ENCODE results near the gene ECE2.

Gene ECE2

GRCh38 chr3:184275961-184276910, at the start of gene ECE2:
Gene ECE2 (plus strand): TSS chr3:184276022. CDS start chr3:184276154, 132 bp downstream.
- no peak for DNase-seq (ENCODE audit: low read depth, low spot score)

GRCh38 chr3:184227481-184227935, 48.3 kb upstream of the ECE2 start:
- no peak for DNase-seq (ENCODE audit: low read depth, low spot score)

- no peak for DNase-seq (ENCODE audit: low read depth, low spot score)
Observed at GRCh38 chr3:184228376-184229137, 47.3 kb upstream of the ECE2 start.

GRCh38 chr3:184229394-184230080, 46.3 kb upstream of the ECE2 start, which contains the start of gene VWA5B2:
Gene VWA5B2 (plus strand): TSS chr3:184229585. CDS start chr3:184230529, 944 bp downstream.
- no peak for DNase-seq (ENCODE audit: low read depth, low spot score)

GRCh38 chr3:184230081-184230602, 45.7 kb upstream of the ECE2 start:
- no peak for DNase-seq (ENCODE audit: low read depth, low spot score)

- DNase-seq (ENCODE audit: low read depth, low spot score), result no peak
Observed at GRCh38 chr3:184230603-184231528, 45.0 kb upstream of the ECE2 start.

GRCh38 chr3:184231671-184232070, 44.2 kb upstream of the ECE2 start:
- no peak for DNase-seq (ENCODE audit: low read depth, low spot score)

- no peak for DNase-seq (ENCODE audit: low read depth, low spot score)
Observed at GRCh38 chr3:184233127-184233843, 42.5 kb upstream of the ECE2 start.

GRCh38 chr3:184234224-184234623, 41.6 kb upstream of the ECE2 start:
- no peak for DNase-seq (ENCODE audit: low read depth, low spot score)

- no peak for DNase-seq (ENCODE audit: low read depth, low spot score)
Observed at GRCh38 chr3:184234671-184235380, 41.0 kb upstream of the ECE2 start.

GRCh38 chr3:184235381-184236032, 40.3 kb upstream of the ECE2 start:
- DNase-seq (ENCODE audit: low read depth, low spot score), result no peak

GRCh38 chr3:184236033-184236410, 39.8 kb upstream of the ECE2 start:
- DNase-seq (ENCODE audit: low read depth, low spot score), result no peak

- no peak for DNase-seq (ENCODE audit: low read depth, low spot score)
Observed at GRCh38 chr3:184236636-184237035, 39.2 kb upstream of the ECE2 start.

- DNase-seq (ENCODE audit: low read depth, low spot score), result no peak
Observed at GRCh38 chr3:184237211-184237610, 38.6 kb upstream of the ECE2 start.

- DNase-seq (ENCODE audit: low read depth, low spot score), result no peak
Observed at GRCh38 chr3:184237807-184238206, 38.0 kb upstream of the ECE2 start.

- no peak for DNase-seq (ENCODE audit: low read depth, low spot score)
Observed at GRCh38 chr3:184238246-184238818, 37.5 kb upstream of the ECE2 start.

GRCh38 chr3:184239221-184239620, 36.6 kb upstream of the ECE2 start:
- no peak for DNase-seq (ENCODE audit: low read depth, low spot score)

- no peak for DNase-seq (ENCODE audit: low read depth, low spot score)
Observed at GRCh38 chr3:184239708-184240107, 36.1 kb upstream of the ECE2 start.

All from activated CD4-positive, CD25-positive, alpha-beta regulatory T cell treated with anti-CD3 and anti-CD28 coated beads, Interleukin-2, amount 50 U/mL, for 16 hours (primary cell).